Dermis blood vessel endothelial cell (primary cell): ENCODE measurements around the gene RNF32. TPM values are rescaled to one million over a fixed set of nuclear protein-coding genes. Genes with fewer than 3 reads are reported as not detected.
A peak's percentile ranks its signal among the peaks of the same experiment; 100 is the strongest.
"Not testable (repeated sequence)": the region's sequence is repeated elsewhere in the genome, so short reads cannot be mapped to it uniquely, and the experiment has no call there.

Experiments
- DNase-seq: peaks from one replicate; pipeline ENCODE4 v3.0.0; 2010
- total RNA-seq: library from RNA; depleted of rRNA; stranded (reverse); fragments of >200 nt; gene quantifications from 2 replicates; pipeline ENCODE4 v1.2.3, GENCODE V29; 2014

Gene RNF32
- total RNA-seq, 1 donor from 2014 or later, result 1.4 TPM

- no peak for DNase-seq
These were observed 1.9 kb downstream of the RNF32 start for GRCh38 chr7:156642306-156643045.

- DNase-seq, result not testable (repeated sequence)
These were observed 6.8 kb downstream of the RNF32 start for GRCh38 chr7:156647330-156647729.

- peak; percentile 28 for DNase-seq
These were observed 9.5 kb downstream of the RNF32 start for GRCh38 chr7:156650042-156650441.

DNA sequence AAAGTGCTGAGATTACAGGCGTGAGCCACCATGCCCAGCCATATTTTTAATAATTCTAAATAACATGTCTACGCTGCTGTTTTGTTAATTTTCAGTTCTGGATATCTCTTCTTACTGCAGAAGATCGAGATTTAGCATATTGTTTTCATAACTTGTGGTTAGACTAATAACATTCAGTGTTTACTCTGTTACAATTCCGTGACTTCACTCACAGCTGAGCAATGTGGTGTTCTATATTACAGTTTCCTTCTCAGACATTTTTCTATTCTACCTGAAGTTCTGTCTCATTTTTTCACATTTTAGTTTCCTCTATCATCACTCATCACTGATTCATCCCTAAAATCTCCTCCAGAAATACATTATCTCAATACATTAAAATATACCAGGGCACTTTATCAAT lies 10.9 kb downstream of the RNF32 start:
- DNase-seq, result no peak

GRCh38 chr7:156652886-156653568 lies 12.5 kb downstream of the RNF32 start:
- no peak for DNase-seq

DNA sequence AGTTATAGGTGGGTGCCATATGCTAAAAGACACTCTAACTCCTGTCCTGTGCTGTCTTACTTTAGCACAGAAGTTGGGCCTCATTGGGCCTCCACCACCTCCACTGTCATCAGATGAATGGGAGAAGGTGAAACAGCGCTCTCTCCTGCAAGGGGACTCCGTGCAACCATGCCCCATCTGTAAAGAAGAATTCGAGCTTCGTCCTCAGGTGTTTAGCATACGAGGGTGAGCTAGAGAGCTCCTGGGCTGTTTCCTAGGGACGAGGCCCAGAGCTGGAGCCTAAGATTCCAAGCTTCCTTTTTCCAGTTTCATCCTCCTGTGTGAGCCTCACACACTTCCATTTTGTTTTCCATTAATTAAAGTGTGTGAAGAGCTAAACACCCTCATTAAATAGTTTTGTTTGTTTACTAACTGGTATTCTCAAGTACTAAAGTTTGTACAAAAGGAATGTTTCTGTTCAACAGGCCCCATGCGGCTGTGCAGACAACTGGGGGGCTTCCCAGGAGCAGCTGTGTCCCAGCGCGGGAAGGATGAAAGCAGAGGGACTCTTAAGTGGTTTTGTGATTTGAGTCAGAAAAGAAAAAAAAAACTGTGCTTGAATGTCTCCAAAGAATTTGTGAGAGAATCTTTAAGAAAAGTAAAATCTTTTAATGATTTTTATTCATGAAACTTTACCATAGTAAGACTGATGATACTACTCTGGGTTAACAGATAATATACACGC lies 14.1 kb downstream of the RNF32 start:
- DNase-seq, result no peak

GRCh38 chr7:156655251-156655650 lies 14.7 kb downstream of the RNF32 start:
- DNase-seq, result no peak

DNA sequence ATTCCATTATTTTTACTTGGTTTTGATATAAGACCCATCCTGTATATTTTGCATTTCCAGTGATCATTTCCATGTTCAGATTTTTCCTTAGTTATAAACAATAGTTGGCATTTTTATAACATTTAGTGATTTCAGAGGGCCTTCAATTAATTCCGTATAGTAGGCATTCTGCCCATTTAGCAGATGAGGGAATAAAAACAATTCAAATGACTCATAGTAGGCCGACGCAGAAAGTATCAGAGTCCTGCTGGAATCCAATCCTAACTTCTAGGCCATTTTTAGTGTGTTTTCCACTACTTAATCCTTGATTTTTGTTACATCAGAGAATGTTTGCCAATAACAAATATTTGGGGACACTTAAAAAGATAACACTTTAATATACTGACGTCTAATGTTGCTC lies 15.4 kb downstream of the RNF32 start:
- no peak for DNase-seq

- no peak for DNase-seq
These were observed 16.0 kb downstream of the RNF32 start for GRCh38 chr7:156656598-156656997.

DNA sequence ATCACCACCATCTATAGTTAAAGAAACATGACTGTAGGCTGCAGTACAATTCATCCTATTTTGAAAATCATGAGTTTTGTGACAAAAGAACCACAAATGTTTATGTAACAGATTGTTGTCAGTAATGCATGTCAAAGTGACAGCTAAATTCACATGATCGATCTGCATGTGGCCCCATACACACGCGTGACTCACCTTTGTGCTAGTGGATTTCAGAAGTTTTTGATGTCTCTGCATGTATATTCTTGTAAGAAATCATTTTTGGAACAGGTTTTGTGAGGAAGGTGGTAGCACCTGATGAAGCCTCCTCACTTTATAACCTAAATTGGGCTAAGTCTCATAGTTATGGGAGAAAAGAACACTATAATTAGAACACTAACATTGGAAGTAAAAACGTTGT lies 17.1 kb downstream of the RNF32 start:
- no peak for DNase-seq

DNA sequence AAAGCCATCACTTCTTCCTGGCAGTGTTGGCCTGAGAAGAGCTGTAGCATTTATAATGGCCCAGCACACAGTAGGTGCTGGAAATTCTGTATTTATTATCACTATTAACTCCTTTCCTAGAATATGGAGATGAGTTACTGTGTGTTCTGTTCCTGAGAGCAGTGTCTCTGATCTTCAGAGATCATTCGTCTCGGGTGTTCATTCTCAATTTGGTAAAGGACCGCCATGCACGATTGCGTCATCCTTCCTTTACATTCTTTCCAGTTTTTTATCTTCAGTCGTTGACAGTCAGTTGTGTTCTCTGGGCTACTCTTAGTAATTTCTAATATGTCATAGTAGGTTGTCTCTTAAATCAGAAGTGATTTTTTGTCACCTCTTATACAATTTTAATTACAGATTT lies 18.6 kb downstream of the RNF32 start:
- DNase-seq, result no peak

DNA sequence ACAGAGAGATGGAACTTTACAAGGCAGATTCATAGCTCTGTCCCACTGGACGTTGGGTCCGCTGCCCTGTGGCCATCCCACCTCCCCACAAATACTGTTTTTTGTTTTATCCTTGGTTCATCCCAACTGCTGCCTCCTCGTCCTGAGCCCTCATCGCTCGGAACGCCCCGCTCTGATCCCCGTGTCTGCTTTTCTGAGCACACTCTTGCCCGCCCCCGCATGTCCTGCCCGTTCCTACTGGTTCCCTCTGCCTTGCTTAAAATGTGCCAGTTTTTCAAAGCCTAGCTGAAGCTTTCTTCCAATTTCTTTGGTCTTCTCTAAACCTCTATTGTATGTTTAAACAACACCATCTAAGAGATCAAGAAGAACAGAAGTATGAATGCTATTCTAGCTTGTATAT lies 19.4 kb downstream of the RNF32 start:
- no peak for DNase-seq

DNA sequence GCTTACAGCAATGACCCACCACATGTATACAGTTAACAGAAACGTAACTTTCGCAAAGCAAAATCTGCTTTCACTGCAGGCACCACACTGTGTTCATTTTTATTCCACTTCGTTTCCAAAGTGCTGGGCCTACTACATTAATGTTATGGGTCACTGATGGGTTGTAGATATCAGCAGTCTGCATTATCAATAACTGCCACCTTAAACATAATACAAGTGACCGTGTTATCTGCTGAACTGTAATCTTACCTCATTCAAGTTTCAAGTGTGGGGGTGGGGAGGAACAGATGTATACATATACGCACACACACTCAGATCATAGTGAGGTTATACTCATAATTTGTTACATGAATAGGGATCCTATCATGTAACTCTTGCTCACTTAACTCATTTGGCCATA lies 21.1 kb downstream of the RNF32 start:
- no peak for DNase-seq

GRCh38 chr7:156662277-156662676 lies 21.7 kb downstream of the RNF32 start:
- no peak for DNase-seq

- no peak for DNase-seq
These were observed 24.5 kb downstream of the RNF32 start for GRCh38 chr7:156665101-156665500.

GRCh38 chr7:156666368-156667109 lies 26.0 kb downstream of the RNF32 start:
- no peak for DNase-seq

GRCh38 chr7:156667110-156667426 lies 26.5 kb downstream of the RNF32 start:
- DNase-seq, result no peak

DNA sequence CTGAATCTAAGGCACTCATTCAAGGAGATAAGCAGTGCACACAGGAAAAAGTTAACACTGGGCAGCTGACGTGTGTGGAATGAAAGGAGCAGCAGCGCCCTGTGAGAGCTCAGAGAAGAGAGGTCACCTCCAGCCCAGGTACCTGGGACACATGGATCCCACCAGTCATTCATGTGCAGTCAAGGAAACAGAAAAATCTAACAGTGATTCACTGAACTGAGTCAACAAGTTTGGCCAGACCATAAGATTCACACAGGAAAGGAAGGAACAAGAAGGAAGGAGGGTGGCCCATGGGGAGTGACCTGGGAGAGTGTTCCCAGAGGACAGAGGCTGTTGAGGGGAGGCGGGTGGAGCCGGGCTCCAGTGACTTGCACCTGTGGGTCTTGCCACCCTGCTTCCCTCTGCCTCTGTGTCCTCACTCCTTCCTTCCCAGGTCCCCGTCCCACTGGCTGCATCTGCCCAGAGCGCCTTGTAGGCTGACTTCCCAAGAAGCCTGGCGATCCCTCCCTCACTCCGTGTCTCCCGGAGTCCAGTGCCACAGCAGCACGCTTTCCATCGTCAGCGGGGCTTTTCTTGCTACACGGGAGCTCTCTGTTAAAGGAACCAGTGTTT lies 27.7 kb downstream of the RNF32 start:
- no peak for DNase-seq

GRCh38 chr7:156669035-156669828 lies 28.7 kb downstream of the RNF32 start:
- DNase-seq, result no peak

GRCh38 chr7:156673454-156673853 lies 32.9 kb downstream of the RNF32 start:
- DNase-seq, result no peak

DNA sequence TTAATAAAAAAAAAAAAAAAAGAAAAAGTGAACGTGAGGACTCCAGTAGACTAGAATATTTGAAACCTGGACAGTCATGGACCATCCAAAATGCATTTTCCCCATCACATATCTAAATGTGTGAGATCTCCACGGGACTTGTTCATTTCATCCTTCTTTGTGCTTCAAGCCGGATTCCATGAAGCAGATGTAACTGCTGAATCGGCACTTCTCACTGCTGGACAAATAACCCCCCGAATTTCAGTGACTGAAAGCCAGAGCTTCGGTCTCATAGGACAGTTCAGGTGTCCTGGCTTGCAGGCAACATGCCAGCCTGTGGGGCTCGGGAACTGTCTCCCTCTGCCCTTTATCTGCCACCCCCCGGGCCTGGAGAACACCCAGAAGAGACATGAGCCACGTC lies 33.3 kb downstream of the RNF32 start:
- DNase-seq, result no peak

DNA sequence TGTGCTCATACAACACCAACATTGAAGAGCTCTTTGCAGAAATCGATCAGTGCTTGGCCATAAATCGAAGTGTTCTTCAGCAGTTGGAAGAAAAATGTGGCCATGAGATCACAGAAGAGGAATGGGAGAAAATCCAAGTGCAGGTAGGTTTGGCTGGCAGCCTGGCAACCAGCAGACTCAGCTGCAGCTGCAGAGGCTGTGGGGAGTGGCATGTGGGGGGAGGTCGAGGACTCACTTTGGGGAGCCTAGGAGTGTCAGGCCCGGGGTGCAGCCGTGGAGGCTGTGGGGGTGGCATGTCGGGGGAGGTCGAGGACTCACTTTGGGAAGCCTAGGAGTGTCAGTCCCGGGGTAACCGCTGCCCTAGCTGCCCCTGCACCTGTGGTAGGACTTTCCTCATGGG lies 35.1 kb downstream of the RNF32 start:
- DNase-seq, result no peak
